ENCODE measurements around the gene GRIP2.

The GRIP2 gene

DNA sequence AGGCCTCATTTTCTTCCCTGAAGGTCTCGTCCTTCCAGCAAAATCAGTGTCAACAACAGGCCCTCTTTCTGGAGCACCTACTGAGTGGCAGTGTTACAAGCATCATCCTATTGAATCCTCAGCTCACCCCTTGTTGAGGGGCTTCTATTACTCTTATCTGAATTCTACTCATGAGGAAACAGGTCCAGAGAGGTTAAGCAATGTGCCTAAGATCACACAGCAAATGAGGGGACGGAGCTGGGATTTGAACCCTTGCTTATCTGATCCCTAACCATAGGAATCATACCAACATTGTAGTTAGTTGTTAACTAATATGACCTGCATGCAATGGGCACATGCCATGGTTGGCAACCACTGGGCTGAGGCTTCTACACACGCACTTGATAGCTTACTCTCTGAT is 74.7 kb downstream of the GRIP2 start:
- no peak for DNase-seq (ENCODE audit: low spot score)

DNA sequence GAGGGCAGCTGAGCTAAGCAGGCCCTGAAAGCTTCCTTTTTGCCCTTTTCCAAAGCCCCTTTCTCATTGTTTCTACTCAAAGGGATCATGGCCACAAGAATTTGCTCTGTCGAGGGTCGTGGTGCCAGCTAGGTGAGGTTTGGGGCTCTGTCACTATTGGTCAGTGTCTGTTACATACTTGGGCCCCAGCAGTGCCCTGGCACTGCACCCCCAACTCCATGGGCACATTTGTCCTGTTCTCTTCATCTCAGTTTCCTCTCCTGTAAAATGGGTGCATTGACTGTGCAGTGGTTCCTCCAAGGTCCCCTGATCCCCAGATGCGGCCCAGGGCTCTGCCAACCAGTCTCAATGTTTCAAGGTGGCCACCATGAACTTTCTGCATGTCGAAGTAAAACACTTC is 75.6 kb downstream of the GRIP2 start:
- DNase-seq (ENCODE audit: low spot score): no peak

GRCh38 chr3:14464141-14464465 is 76.0 kb downstream of the GRIP2 start:
- no peak for DNase-seq (ENCODE audit: low spot score)

GRCh38 chr3:14463330-14464140 is 76.6 kb downstream of the GRIP2 start:
- DNase-seq (ENCODE audit: low spot score): no peak

DNA sequence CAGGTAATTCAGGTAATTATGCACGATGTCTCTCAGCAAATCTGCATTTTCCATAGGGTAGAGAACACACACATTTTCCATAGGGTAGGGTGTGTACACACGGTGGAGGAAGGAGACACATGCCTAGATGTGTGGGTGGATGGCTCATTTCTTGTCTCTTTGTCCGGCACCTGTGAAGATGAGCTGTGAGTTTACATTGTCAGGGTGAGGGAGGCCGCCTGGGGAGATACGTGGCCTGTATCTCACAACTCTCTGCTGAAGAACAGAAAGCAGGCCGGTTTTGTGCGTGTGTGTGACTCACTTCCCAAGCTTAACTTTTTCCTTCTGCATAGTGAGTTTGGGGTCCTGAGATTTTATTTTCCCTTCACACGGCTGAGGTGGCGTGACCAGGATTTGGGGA is 77.4 kb downstream of the GRIP2 start:
- DNase-seq (ENCODE audit: low spot score): no peak

GRCh38 chr3:14461748-14462324 is 78.3 kb downstream of the GRIP2 start:
- DNase-seq (ENCODE audit: low spot score): no peak

GRCh38 chr3:14461006-14461747 is 79.0 kb downstream of the GRIP2 start:
- no peak for DNase-seq (ENCODE audit: low spot score)

DNA sequence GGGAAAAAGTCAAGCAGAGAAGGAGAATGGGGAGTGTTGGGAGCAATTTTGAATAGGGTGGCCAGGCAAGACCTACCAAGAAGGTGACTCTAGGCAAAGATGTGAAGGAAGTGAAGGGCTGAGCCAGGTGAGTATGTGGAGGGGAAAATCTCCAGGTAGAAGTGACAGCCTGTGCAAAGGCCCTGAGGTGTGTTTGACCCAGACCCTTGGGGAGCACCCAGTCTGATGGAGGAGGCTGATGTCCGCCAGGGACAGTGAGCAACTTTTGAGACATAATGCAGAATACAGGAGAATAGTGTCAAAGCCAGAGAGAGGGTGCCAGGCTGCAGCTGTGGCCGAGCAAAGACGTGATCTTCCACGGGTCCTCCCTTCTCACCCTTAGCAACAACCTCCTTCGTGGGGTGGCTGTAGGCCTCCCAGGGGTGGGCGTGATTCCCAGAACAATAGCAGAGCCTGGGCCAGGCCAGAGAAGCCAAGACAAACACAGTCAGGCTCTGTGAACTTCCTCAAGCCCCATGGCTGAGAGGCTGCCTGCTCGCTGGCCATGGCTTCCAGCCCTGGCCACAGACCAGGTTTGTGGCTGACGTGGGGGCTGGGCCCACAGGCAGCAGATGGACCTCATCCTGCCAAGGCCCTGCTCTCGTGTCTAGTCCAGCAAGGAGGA is 79.7 kb downstream of the GRIP2 start:
- no peak for DNase-seq (ENCODE audit: low spot score)

- no peak for DNase-seq (ENCODE audit: low spot score)
Observed at GRCh38 chr3:14459787-14460186, 80.4 kb downstream of the GRIP2 start.

DNA sequence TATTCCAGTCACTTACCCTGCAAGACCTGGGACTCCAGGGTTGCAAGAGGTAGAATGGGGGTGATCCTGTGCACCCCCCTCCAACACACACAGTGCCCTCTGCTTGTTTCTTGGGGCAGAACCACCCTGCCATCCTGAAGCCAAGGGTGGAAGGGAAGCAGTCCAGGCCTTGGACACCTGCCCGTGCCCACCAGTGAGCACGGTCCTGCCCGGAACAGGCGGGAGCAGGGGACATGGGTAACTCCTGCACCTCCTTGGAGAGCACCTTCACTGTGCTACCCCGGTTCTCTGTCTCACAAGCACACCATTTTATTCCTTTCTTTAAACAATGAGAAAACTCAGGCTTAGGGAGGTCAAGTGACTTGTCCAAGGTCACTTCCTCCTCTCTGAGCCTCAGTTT is 80.8 kb downstream of the GRIP2 start:
- no peak for DNase-seq (ENCODE audit: low spot score)

DNA sequence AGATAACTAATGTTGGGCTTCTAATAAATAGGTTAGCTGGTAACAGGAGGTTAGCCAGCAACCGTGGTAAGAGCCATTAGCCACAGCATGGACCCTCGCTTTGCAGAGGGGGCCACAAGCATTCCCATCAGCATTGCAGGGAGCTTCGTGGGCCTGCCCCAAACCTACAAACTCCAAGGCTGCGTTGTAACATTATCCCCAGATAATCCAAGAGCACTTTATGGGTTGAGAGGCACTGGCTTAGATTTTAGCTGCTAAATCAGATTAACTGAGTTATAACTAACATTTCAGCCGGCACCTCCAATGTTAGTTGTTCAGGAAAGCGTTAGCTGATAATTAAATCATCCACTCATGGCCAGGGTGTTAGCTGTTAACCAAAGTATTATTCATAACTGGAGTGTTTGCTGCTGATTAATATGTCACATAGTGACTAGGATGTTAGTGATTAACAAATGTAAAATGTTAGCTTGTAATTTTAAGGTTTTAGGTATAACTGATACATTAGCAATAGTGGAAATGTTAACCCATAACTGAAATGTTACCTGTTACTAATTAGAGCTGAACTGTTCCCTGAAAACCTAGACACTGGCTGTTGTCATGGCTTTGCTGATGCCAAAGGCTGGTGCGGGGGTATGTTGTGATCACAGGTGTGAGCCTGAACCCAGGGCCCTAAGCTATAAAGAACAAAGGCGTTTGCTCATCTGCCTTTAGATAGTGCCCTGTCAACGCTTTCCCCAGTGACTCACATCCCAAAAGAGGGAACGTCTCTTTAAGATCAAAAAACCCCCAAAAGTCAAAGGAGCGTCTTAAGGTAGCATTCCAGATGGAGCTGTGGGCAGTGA is 81.5 kb downstream of the GRIP2 start:
- no peak for DNase-seq (ENCODE audit: low spot score)

GRCh38 chr3:14457999-14458398 is 82.1 kb downstream of the GRIP2 start:
- DNase-seq (ENCODE audit: low spot score): no peak

DNA sequence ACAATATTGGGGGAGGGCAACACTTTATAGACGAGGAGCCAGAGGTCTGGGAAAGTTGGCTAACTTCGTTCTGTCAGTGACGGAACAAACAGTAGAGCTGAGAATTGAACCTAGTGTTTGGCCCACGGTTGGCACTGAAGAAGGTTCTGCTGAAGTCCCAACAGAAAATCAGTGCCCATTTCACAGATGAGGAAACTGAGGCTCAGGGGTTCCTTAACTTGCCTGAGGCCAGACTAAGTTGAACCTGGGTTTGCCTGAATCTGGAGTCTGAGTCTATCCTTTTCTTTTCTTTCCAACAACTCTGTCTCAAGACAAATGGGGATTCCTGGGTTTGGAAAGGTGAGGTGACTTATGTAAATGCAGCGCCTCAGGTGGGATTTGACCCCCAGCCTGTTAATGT is 82.7 kb downstream of the GRIP2 start:
- no peak for DNase-seq (ENCODE audit: low spot score)

DNA sequence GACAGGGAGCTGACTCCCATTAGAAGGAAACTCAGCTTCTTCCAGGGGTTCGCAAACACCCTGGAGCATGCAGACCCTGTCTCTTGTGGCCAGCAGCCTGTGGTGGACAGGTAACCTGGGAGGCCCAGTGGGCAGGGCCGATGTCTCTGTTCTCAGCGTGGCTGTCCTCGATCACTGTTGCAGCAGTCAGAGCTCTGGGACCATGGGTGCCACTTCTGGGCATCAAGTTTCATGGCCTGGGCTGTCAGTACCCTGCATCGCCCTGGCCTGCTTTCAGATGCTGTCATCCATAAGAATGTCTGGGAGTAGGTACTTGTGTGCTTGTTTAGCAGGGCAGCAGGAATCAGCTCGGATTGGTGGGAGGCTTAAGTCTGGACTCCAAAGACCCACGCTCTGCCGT is 83.3 kb downstream of the GRIP2 start:
- DNase-seq (ENCODE audit: low spot score): no peak

GRCh38 chr3:14455571-14456317 is 84.4 kb downstream of the GRIP2 start:
- DNase-seq (ENCODE audit: low spot score): no peak

DNA sequence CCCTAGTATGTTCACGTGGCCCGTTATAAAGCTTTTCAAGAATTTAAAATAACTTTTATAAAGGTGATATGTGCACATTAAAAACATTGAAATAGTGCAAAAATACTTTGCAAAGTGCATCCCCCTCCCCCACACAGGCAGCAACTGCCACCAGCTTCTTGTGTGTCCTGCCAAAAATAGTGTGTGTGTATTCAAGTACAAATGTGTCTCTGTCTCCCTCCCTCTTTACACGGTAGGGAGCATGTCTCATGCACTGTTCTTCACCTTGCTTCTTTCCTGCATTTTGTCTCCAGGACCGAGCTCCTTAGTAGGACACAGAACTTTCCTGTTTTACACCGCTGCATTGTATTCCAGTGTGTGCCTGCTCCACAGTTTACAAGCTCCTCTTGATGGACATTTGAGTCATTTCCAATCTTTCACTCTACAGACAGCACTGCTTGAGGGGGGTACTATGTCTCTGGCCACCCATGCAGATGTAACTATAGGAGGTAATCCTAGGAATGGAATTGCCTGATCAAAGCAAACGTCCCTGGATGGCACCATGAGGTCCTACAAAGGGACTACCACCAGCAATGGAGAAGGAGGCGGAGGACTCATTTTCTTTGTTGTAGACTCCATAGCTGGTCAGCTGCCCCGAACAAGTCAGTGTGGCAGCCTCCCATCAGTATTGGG is 85.4 kb downstream of the GRIP2 start:
- DNase-seq (ENCODE audit: low spot score): no peak

DNA sequence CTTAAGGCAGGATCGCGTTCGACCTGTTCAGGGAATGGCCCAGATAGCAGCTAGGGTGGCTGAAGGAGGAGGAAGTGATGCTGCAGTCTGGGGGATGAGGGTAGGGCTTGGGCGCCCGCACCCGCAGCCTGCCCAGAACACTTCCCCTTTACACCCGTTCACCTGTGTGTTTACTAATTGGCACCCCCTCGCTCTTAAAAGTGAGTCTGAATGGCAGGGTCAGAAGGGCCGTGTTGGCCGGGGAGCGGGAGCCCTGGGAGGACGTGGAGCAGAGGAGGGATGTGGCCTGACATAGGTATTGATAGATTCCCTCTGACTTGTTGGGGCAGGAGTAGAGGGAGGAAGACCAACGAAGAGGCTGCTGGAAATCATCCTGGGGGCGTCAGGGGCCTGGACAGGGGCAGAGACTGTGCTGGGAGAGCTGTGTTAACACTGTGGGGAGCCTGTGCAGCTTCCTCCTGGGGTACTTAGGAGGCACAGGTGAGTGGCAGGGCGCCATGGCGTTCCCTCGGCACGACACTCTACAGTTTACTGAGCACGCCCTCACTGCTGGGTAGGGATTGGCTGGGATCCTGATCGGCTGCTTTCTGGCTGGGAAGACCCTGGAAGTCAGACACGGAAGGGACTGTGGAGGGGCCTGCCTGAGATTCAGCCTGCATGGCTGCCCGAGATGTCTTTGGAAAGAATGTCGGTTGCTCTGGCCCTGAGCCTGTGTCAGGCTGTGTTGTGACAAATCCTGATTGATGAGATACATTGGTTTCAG is 86.1 kb downstream of the GRIP2 start:
- DNase-seq (ENCODE audit: low spot score): no peak

DNA sequence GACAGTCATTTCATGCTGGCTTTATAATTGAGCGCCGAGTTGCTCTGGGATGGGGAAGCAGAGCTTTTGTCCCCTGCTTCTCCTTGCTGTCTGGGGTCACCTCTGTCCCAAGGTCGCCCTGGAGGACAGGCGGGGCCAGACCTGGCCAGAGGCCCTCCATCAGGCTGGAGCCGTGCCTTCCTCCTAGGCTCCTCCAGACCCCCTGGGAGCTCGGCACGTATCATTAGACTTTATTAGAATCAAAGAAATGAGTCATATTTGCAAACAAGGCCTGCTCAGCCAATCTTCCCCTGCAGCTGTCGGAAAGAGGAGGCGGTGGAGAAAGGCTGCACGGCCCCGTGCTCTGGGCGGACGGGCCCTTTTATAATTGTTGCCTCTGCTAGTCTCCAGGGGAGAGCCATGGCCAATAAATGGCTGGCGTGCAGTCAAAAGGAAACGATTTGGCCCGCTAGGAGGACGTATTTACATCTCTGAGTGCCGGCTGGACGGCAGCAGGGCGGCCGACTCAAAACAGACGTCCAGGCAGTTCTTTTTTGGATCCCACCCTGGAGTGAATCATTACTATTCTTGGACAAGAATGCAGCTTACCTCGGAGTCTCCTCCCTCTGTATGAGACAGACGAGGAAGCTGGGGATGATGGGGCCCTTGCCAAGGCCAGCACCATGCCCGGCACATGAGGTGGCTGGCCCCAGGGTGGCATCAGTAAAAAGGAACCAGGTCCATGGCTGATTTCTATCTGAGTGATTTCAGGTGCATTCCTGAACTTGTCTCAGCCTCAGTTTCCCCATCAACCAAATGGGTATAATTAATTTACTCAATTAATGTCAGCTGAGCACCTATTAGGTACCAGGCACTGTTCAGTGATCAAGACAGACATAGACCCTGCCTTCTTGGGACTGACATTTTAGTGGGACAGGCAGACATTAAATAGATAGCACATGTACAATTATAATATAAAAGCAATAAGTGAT is 87.1 kb downstream of the GRIP2 start:
- DNase-seq (ENCODE audit: low spot score): no peak

Data from NAMALWA (cell line).